Smooth muscle cell (in vitro differentiated cells): Measurements from ENCODE around the gene CACNA1E. TPM values are rescaled to one million over a fixed set of nuclear protein-coding genes. Genes with fewer than 3 reads are reported as not detected.

Experiments
- DNase-seq: peaks from one replicate; lab custom pipeline; 2025; ENCODE audit not compliant: unreplicated experiment; lab: John Stamatoyannopoulos, UW
- H2AFZ ChIP-seq: fragments of 200-600 bp; sonication (generic); 2 replicates; pipeline ENCODE4 v1.6.0; 2016; ENCODE audit warnings: antibody characterized with exemption, low read depth, mild to moderate bottlenecking
- H3F3A ChIP-seq: fragments of 200-600 bp; sonication (generic); 2 replicates; pipeline ENCODE4 v1.6.0; 2017; ENCODE audit warnings: antibody characterized with exemption, low read depth
- H3K27ac ChIP-seq: fragments of 200-600 bp; sonication (generic); 2 replicates; pipeline ENCODE4 v1.5.1; 2016; ENCODE audit warnings: low read depth, mild to moderate bottlenecking
- H3K27me3 ChIP-seq: fragments of 200-600 bp; sonication (generic); 2 replicates; pipeline ENCODE4 v1.6.1; 2016; ENCODE audit warnings: low read depth, mild to moderate bottlenecking
- H3K36me3 ChIP-seq: fragments of 200-600 bp; sonication (generic); 2 replicates; pipeline ENCODE4 v1.5.1; 2016; ENCODE audit warnings: low read depth
- H3K4me1 ChIP-seq: fragments of 200-600 bp; sonication (generic); 2 replicates; pipeline ENCODE4 v1.5.1; 2016; ENCODE audit warnings: low read depth
- H3K4me2 ChIP-seq: fragments of 200-600 bp; sonication (generic); 2 replicates; pipeline ENCODE4 v1.6.0; 2016; ENCODE audit warnings: mild to moderate bottlenecking
- H3K4me3 ChIP-seq: fragments of 200-600 bp; sonication (generic); 2 replicates; pipeline ENCODE4 v1.5.1; 2016; ENCODE audit warnings: mild to moderate bottlenecking
- H3K79me2 ChIP-seq: fragments of 200-600 bp; sonication (generic); 2 replicates; pipeline ENCODE4 v1.6.0; 2016; ENCODE audit warnings: low read depth, mild to moderate bottlenecking
- H3K9ac ChIP-seq: fragments of 200-600 bp; sonication (generic); 2 replicates; pipeline ENCODE4 v1.6.0; 2016; ENCODE audit warnings: low read depth
- H3K9me3 ChIP-seq: fragments of 200-600 bp; sonication (generic); replicated peaks from 2 replicates; pipeline ENCODE4 v1.5.1; 2016; ENCODE audit warnings: low read depth
- H4K20me1 ChIP-seq: fragments of 200-600 bp; sonication (generic); 2 replicates; pipeline ENCODE4 v1.6.0; 2016; ENCODE audit warnings: low read depth
- CTCF ChIP-seq: fragments of 200-600 bp; sonication (generic); IDR thresholded peaks from 2 replicates; pipeline ENCODE4 v1.5.1; 2017; ENCODE audit warnings: borderline replicate concordance, mild to moderate bottlenecking, antibody characterized with exemption; ENCODE audit not compliant: insufficient read depth, poor library complexity, severe bottlenecking
- WGBS: methylation state at CpG from one replicate; pipeline ENCODE4 v1.1.7; 2016; ENCODE audit warnings: low lambda C conversion rate; 5-methylcytosine and 5-hydroxymethylcytosine counted together
- polyA plus RNA-seq: library from polyadenylated mRNA; unstranded; fragments of >200 nt; fragmentation: Nextera tagmentation; extraction: Ambion mirVana; gene quantifications from 2 replicates; pipeline ENCODE4 v1.2.1, GENCODE V29; 2016
- total RNA-seq: library from RNA; depleted of rRNA; stranded (reverse); fragments of >200 nt; gene quantifications from 2 replicates; pipeline ENCODE4 v1.2.3, GENCODE V29; 2014

The CACNA1E gene
- total and polyA plus RNA-seq, 2 experiments from 2014 or later, result not detected

- H4K20me1 ChIP-seq, result no peaks in the 10 kb centered on the region
- H3K4me2 ChIP-seq, result no peak overlapping the region
- no peak overlapping the region for H2AFZ ChIP-seq
- TF ChIP-seq CTCF, result no peak
- H3K4me3 ChIP-seq, result peak overlapping the region; percentile 5
- no peak overlapping the region for H3K9ac ChIP-seq
- DNase-seq, result no peak
- no peaks in the 10 kb centered on the region for H3K4me1 ChIP-seq
- no peak overlapping the region for H3K27ac ChIP-seq
- no peaks in the 10 kb centered on the region for H3K9me3 ChIP-seq
- H3K36me3 ChIP-seq, result no peaks in the 10 kb centered on the region
- 10% methylated on average over 42 of the region's 42 CpGs for WGBS
- H3K27me3 ChIP-seq, result peaks cover 100% of the 10 kb centered on the region
- no peaks in the 10 kb centered on the region for H3F3A ChIP-seq
- no peaks in the 10 kb centered on the region for H3K79me2 ChIP-seq
Measured at GRCh38 chr1:181485287-181486097, 2.2 kb downstream of the CACNA1E start.

GRCh38 chr1:181486098-181486420, 2.7 kb downstream of the CACNA1E start:
- 22% methylated on average over 8 of the region's 8 CpGs for WGBS
- H3K79me2 ChIP-seq, result no peaks in the 10 kb centered on the region
- peaks cover 100% of the 10 kb centered on the region for H3K27me3 ChIP-seq
- H3F3A ChIP-seq, result no peaks in the 10 kb centered on the region
- H2AFZ ChIP-seq, result no peak overlapping the region
- no peak overlapping the region for H3K9ac ChIP-seq
- H3K9me3 ChIP-seq, result no peaks in the 10 kb centered on the region
- no peaks in the 10 kb centered on the region for H4K20me1 ChIP-seq
- no peak overlapping the region for H3K4me2 ChIP-seq
- TF ChIP-seq CTCF, result no peak
- H3K4me3 ChIP-seq, result peak overlapping the region; percentile 5
- DNase-seq, result no peak
- H3K36me3 ChIP-seq, result no peaks in the 10 kb centered on the region
- no peak overlapping the region for H3K27ac ChIP-seq
- H3K4me1 ChIP-seq, result no peaks in the 10 kb centered on the region

GRCh38 chr1:181488866-181489265, 5.5 kb downstream of the CACNA1E start:
- Histone ChIP-seq H3K9ac (no peak overlapping the region), H3K4me3 (no peak overlapping the region), H2AFZ (no peak overlapping the region), H3K4me2 (no peak overlapping the region), H3F3A (no peaks in the 10 kb centered on the region), H3K4me1 (no peaks in the 10 kb centered on the region), H4K20me1 (no peaks in the 10 kb centered on the region), H3K27me3 (peaks cover 92% of the 10 kb centered on the region), H3K79me2 (no peaks in the 10 kb centered on the region), H3K36me3 (no peaks in the 10 kb centered on the region), H3K27ac (no peak overlapping the region), H3K9me3 (no peaks in the 10 kb centered on the region)
- DNase-seq, result no peak
- WGBS, result 67% methylated on average over 1 of the region's 1 CpG
- no peak for TF ChIP-seq CTCF

- H3K79me2 ChIP-seq, result no peaks in the 10 kb centered on the region
- no peak for DNase-seq
- no peak overlapping the region for H2AFZ ChIP-seq
- H4K20me1 ChIP-seq, result no peaks in the 10 kb centered on the region
- H3K4me1 ChIP-seq, result no peaks in the 10 kb centered on the region
- 69% methylated on average over 2 of the region's 2 CpGs for WGBS
- H3F3A ChIP-seq, result no peaks in the 10 kb centered on the region
- no peak overlapping the region for H3K9ac ChIP-seq
- H3K4me3 ChIP-seq, result no peak overlapping the region
- TF ChIP-seq CTCF, result no peak
- no peak overlapping the region for H3K27ac ChIP-seq
- H3K27me3 ChIP-seq, result peaks cover 84% of the 10 kb centered on the region
- H3K4me2 ChIP-seq, result no peak overlapping the region
- H3K36me3 ChIP-seq, result no peaks in the 10 kb centered on the region
- no peaks in the 10 kb centered on the region for H3K9me3 ChIP-seq
Measured at GRCh38 chr1:181490276-181490675, 7.0 kb downstream of the CACNA1E start.
